GM12878 (cell line): Measurements from ENCODE around the gene PRR5. TPM values are rescaled to one million over a fixed set of nuclear protein-coding genes. Genes with fewer than 3 reads are reported as not detected.
A peak's percentile ranks its signal among the peaks of the same experiment; 100 is the strongest.

Source experiments
- BACH1 ChIP-seq: fragments of 450-650 bp; IDR thresholded peaks from 2 replicates; pipeline ENCODE4 v1.6.1; 2017; ENCODE audit warnings: mild to moderate bottlenecking, borderline replicate concordance
- CREM ChIP-seq: IDR thresholded peaks from 2 replicates; pipeline ENCODE4 v1.6.1; 2014; ENCODE audit warnings: antibody characterized with exemption, low read depth
- CTCF ChIP-seq, 3 experiments: IDR thresholded peaks in 2 of 3; conservative IDR thresholded peaks in 1 of 3; 2 replicates each; pipeline ENCODE4 v1.5.1; 2011; ENCODE audit warnings: low read depth in 3 of 3, low read length in 3 of 3, mild to moderate bottlenecking in 3 of 3, control low read depth in 2 of 3, moderate library complexity in 2 of 3, inconsistent platforms in 1 of 3, mixed read lengths in 1 of 3; ENCODE audit not compliant: control insufficient read depth in 2 of 3, insufficient read depth in 1 of 3; ENCODE audit errors: extremely low read depth in 1 of 3
- CUX1 ChIP-seq: IDR thresholded peaks from 2 replicates; pipeline ENCODE4 v1.6.1; 2012; ENCODE audit warnings: improper control_type of control experiment, low read depth, low read length; ENCODE audit not compliant: insufficient replicate concordance
- HDAC2 ChIP-seq: fragments of 200-600 bp; sonication (generic); IDR thresholded peaks from 2 replicates; pipeline ENCODE4 v1.6.1; 2017
- IRF5 ChIP-seq: fragments of 450-650 bp; IDR thresholded peaks from 2 replicates; pipeline ENCODE4 v1.6.1; 2017; ENCODE audit warnings: borderline replicate concordance
- KAT2A ChIP-seq: conservative IDR thresholded peaks from 2 replicates; pipeline ENCODE4 v1.6.1; 2011; ENCODE audit warnings: low read depth, low read length; ENCODE audit not compliant: control insufficient read depth
- NFIC ChIP-seq: IDR thresholded peaks from 2 replicates; pipeline ENCODE4 v1.6.1; 2012; ENCODE audit warnings: low read depth, mild to moderate bottlenecking, inconsistent platforms, low read length, moderate library complexity
- PAX8 ChIP-seq: fragments of 450-650 bp; IDR thresholded peaks from 2 replicates; pipeline ENCODE4 v1.6.1; 2017; ENCODE audit warnings: mild to moderate bottlenecking, moderate library complexity
- POU2F2 ChIP-seq: IDR thresholded peaks from 3 replicates; pipeline ENCODE4 v1.6.1; 2011; ENCODE audit warnings: low read depth, mild to moderate bottlenecking, low read length, borderline replicate concordance
- RB1 ChIP-seq: fragments of 450-650 bp; formaldehyde crosslinking; IDR thresholded peaks from 2 replicates; pipeline ENCODE4 v1.6.1; 2017; ENCODE audit warnings: mild to moderate bottlenecking, borderline replicate concordance
- RELB ChIP-seq: fragments of 450-650 bp; IDR thresholded peaks from 2 replicates; pipeline ENCODE4 v1.6.1; 2017; ENCODE audit warnings: low read depth, mild to moderate bottlenecking, moderate library complexity
- REST ChIP-seq: IDR thresholded peaks from 2 replicates; pipeline ENCODE4 v1.6.1; 2012; ENCODE audit warnings: mild to moderate bottlenecking, low read depth, low read length
- SUPT20H ChIP-seq: IDR thresholded peaks from 2 replicates; pipeline ENCODE4 v1.6.1; 2011; ENCODE audit warnings: low read depth, mild to moderate bottlenecking, low read length, moderate library complexity, borderline replicate concordance; ENCODE audit not compliant: control insufficient read depth
- polyA plus RNA-seq, 11 experiments: library from polyadenylated mRNA; depleted of rRNA in 4 of 11; unstranded in 6 of 11; stranded (reverse) in 5 of 11; fragments of >200 nt; fragmentation: Nextera tagmentation in 4 of 11; fragmentation: Illumina TruSeq in 1 of 11; extraction: Ambion mirVana in 4 of 11; extraction: Trizol in 1 of 11; gene quantifications; 1 replicate in 1 of 11; 2 replicates in 10 of 11; pipeline versions ENCODE4 v1.2.1 to v1.2.3, GENCODE V29; 2011 to 2016; ENCODE audit warnings: inconsistent platforms in 2 of 11, missing spikeins in 2 of 11, low read depth in 1 of 11
- total RNA-seq, 4 experiments: library from RNA; depleted of rRNA in 3 of 4; stranded (reverse); fragments of >200 nt in 3 of 4; fragmentation: Illumina TruSeq in 1 of 4; extraction: Trizol in 1 of 4; gene quantifications; 2 replicates each; pipeline versions ENCODE4 v1.2.1 to v1.2.3, GENCODE V29; 2013 to 2021

PRR5 gene
- total and polyA plus RNA-seq, 10 of the 15 experiments (the other 5 are each of a cell fraction or from before 2014, with no cell fraction given): 0.03 to 9.4 (median 1.5) TPM

- peak; percentile 90 to 97 (median 92) for TF ChIP-seq CTCF (IDR thresholded peaks at IDR 0.05 in 2 of 3, conservative IDR thresholded peaks at IDR 0.05 in 1 of 3; ENCODE audit: control insufficient read depth in 2 of 3, extremely low read depth in 1 of 3, insufficient read depth in 1 of 3, low read depth in 3 of 3, low read length in 3 of 3)
- no peak for TF ChIP-seq HDAC2
- TF ChIP-seq BACH1: no peak
- TF ChIP-seq SUPT20H: no peak
- no peak for TF ChIP-seq POU2F2
- no peak for TF ChIP-seq IRF5
- no peak for TF ChIP-seq RELB
- no peak for TF ChIP-seq NFIC
- TF ChIP-seq CUX1: no peak
- TF ChIP-seq KAT2A: no peak
- no peak for TF ChIP-seq REST
- peak; percentile 63; the same call in 1 of the 2 replicates for TF ChIP-seq RB1
- no peak for TF ChIP-seq PAX8
- TF ChIP-seq CREM: no peak
These were observed 4.4 kb upstream of the PRR5 start (continued) for GRCh38 chr22:44697423-44698141.
